Measurements from ENCODE around the gene UBE2Q2.

DNA sequence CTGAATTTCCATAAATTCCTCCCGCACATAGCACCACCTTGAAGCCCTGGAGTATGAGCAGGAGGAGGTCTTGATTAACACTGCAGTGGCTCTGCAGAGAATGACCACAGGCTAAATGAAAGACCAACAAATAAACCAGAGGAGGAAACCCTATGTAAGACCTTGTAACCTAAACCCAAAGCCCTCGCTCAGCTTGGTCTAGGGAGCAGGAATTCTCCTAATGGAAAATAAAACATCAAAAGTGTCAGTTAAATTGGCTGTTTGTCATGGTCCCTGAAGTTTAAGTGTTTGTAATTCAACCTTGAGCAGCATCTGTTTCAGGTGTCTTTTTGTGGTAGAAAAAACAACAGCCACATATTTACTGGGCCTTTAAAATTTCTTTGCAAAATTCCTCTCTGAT, 9.2 kb upstream of the UBE2Q2 start:
- no peak for TF ChIP-seq POLR2AphosphoS5 (IDR thresholded peaks at IDR 0.05; ENCODE audit: low read depth, low read length)
- TF ChIP-seq TAF1 (IDR thresholded peaks at IDR 0.05; ENCODE audit: borderline replicate concordance, insufficient read depth, low read length): no peak
- TF ChIP-seq, protein P1, sequence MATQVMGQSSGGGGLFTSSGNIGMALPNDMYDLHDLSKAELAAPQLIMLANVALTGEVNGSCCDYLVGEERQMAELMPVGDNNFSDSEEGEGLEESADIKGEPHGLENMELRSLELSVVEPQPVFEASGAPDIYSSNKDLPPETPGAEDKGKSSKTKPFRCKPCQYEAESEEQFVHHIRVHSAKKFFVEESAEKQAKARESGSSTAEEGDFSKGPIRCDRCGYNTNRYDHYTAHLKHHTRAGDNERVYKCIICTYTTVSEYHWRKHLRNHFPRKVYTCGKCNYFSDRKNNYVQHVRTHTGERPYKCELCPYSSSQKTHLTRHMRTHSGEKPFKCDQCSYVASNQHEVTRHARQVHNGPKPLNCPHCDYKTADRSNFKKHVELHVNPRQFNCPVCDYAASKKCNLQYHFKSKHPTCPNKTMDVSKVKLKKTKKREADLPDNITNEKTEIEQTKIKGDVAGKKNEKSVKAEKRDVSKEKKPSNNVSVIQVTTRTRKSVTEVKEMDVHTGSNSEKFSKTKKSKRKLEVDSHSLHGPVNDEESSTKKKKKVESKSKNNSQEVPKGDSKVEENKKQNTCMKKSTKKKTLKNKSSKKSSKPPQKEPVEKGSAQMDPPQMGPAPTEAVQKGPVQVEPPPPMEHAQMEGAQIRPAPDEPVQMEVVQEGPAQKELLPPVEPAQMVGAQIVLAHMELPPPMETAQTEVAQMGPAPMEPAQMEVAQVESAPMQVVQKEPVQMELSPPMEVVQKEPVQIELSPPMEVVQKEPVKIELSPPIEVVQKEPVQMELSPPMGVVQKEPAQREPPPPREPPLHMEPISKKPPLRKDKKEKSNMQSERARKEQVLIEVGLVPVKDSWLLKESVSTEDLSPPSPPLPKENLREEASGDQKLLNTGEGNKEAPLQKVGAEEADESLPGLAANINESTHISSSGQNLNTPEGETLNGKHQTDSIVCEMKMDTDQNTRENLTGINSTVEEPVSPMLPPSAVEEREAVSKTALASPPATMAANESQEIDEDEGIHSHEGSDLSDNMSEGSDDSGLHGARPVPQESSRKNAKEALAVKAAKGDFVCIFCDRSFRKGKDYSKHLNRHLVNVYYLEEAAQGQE (IDR thresholded peaks at IDR 0.05; ENCODE audit: insufficient read depth in 1 of 2, low read depth in 2 of 2, low read length in 2 of 2): no peak
- no peak for TF ChIP-seq SIN3A (IDR thresholded peaks at IDR 0.05; ENCODE audit: borderline replicate concordance, insufficient read depth, low read length)
